A549 (cell line): ENCODE measurements around the gene MAP3K1. TPM values are rescaled to one million over a fixed set of nuclear protein-coding genes. Genes with fewer than 3 reads are reported as not detected.

Experiments used
- ATAC-seq, 2 experiments: fragments of 200-7000 bp in 1 of 2; fragments of >200 bp in 1 of 2; cut with Nextera tagmentation in 1 of 2; cut with Tn5 transposase in 1 of 2; 3 replicates each; pipeline versions ENCODE4 v1.8.0 to v1.9.1; 2018 to 2020; ENCODE audit warnings: mild to moderate bottlenecking in 1 of 2, moderate library complexity in 1 of 2
- CTCF ChIA-PET: fragments of 300-600 bp; sonication (Branson Sonifier 250); formaldehyde crosslinking; extraction: SDS; loops from one replicate; lab custom pipeline; 2021; ENCODE audit warnings: antibody characterized with exemption, inconsistent platforms; lab: Yijun Ruan, JAX
- POLR2A ChIA-PET: fragments of 350-600 bp; formaldehyde crosslinking; extraction: SDS; loops from one replicate; lab custom pipeline; 2021; ENCODE audit warnings: antibody characterized with exemption, inconsistent platforms; lab: Yijun Ruan, JAX
- DNase-seq, 2 experiments: peaks; one replicate each; pipeline versions ENCODE4 v3.0.0 to v3.0.0-alpha.2; 2011 to 2016; ENCODE audit warnings: low read depth in 1 of 2, low spot score in 1 of 2
- FAIRE-seq: peaks from 2 replicates; lab custom pipeline; 2011; peaks lifted over from hg19 to GRCh38; lab: Jason Lieb, UNC
- H3K27ac ChIP-seq, 2 experiments: fragments of >200 bp; sonication (Bioruptor Twin); formaldehyde crosslinking; 3 replicates each; pipeline ENCODE4 v1.5.1; 2016 to 2017
- H3K4me1 ChIP-seq: fragments of >200 bp; sonication (Bioruptor Twin); formaldehyde crosslinking; 3 replicates; pipeline ENCODE4 v1.6.1; 2016
- H3K4me2 ChIP-seq: fragments of >200 bp; sonication (Bioruptor Twin); formaldehyde crosslinking; 3 replicates; pipeline ENCODE4 v1.6.1; 2016
- H3K4me3 ChIP-seq: fragments of >200 bp; sonication (Bioruptor Twin); formaldehyde crosslinking; 3 replicates; pipeline ENCODE4 v1.5.1; 2016
- H3K9me3 ChIP-seq: fragments of >200 bp; sonication (Bioruptor Twin); formaldehyde crosslinking; 3 replicates; pipeline ENCODE4 v1.6.1; 2016
- CEBPB ChIP-seq, 2 experiments: fragments of >200 bp in 1 of 2; sonication (Bioruptor Twin) in 1 of 2; formaldehyde crosslinking in 1 of 2; IDR thresholded peaks; 2 replicates each; pipeline ENCODE4 v1.6.1; 2012 to 2016
- FOSB ChIP-seq: fragments of 250-450 bp; sonication (Bioruptor Pico); IDR thresholded peaks from 2 replicates; pipeline ENCODE4 v1.5.0; 2020; ENCODE audit warnings: mild to moderate bottlenecking, moderate library complexity
- HOXA7 ChIP-seq: fragments of 250-450 bp; sonication (Bioruptor Pico); IDR thresholded peaks from 2 replicates; pipeline ENCODE4 v1.5.0; 2020; ENCODE audit warnings: mild to moderate bottlenecking, moderate library complexity
- MYC ChIP-seq: IDR thresholded peaks from 2 replicates; pipeline ENCODE4 v1.6.1; 2012; ENCODE audit warnings: mild to moderate bottlenecking, inconsistent platforms, low read length, improper control_type of control experiment, borderline replicate concordance
- NPAS2 ChIP-seq: fragments of 250-450 bp; sonication (Bioruptor Pico); IDR thresholded peaks from 2 replicates; pipeline ENCODE4 v1.8.0; 2022; ENCODE audit warnings: mild to moderate bottlenecking, moderate library complexity, borderline replicate concordance
- POLR2AphosphoS2 ChIP-seq: conservative IDR thresholded peaks from 2 replicates; pipeline ENCODE4 v1.6.1; 2012; ENCODE audit warnings: low read length, improper control_type of control experiment, inconsistent platforms
- RAD21 ChIP-seq, 2 experiments: fragments of >200 bp in 1 of 2; sonication (Bioruptor Twin) in 1 of 2; formaldehyde crosslinking in 1 of 2; IDR thresholded peaks in 1 of 2; conservative IDR thresholded peaks in 1 of 2; 2 replicates in 1 of 2; 3 replicates in 1 of 2; pipeline ENCODE4 v1.6.1; 2012 to 2018; ENCODE audit warnings: inconsistent platforms in 1 of 2
- ZC3H11A ChIP-seq: fragments of 450-650 bp; IDR thresholded peaks from 2 replicates; pipeline ENCODE4 v1.6.1; 2014; ENCODE audit warnings: antibody characterized with exemption, mild to moderate bottlenecking
- WGBS: methylation state at CpG from one replicate; pipeline ENCODE4 v1.1.6; 2017; ENCODE audit errors: missing lambda C conversion rate; 5-methylcytosine and 5-hydroxymethylcytosine counted together
- polyA plus RNA-seq, 4 experiments: library from polyadenylated mRNA; depleted of rRNA in 3 of 4; stranded (reverse); fragments of >200 nt; fragmentation: RNase III in 1 of 4; extraction: RNeasy Plus Mini Kit Qiagen cat#74134 plus additional on column Dnase treatment in 1 of 4; gene quantifications; 2 replicates in 3 of 4; 3 replicates in 1 of 4; pipeline ENCODE4 v1.2.3, GENCODE V29; 2011 to 2017
- TF ChIP-seq, protein P1 (sequence below): fragments of 250-450 bp; sonication (Bioruptor Pico); IDR thresholded peaks from 2 replicates; pipeline ENCODE4 v1.5.0; 2020; ENCODE audit warnings: low read depth, mild to moderate bottlenecking, moderate library complexity
- TF ChIP-seq, protein P2 (sequence below): IDR thresholded peaks from 2 replicates; pipeline ENCODE4 v1.6.1; 2012
- TF ChIP-seq, protein P3 (sequence below): fragments of >200 bp; sonication (Bioruptor Twin); formaldehyde crosslinking; IDR thresholded peaks from 3 replicates; pipeline ENCODE4 v1.6.1; 2016
- TF ChIP-seq, protein P4 (sequence below): fragments of 150-350 bp; IDR thresholded peaks from 2 replicates; pipeline ENCODE4 v1.6.1; 2014; ENCODE audit warnings: low read depth, mild to moderate bottlenecking, low read length
- TF ChIP-seq, protein P5 (sequence below): fragments of >200 bp; sonication (Bioruptor Twin); formaldehyde crosslinking; IDR thresholded peaks from 3 replicates; pipeline ENCODE4 v1.5.1; 2016
- TF ChIP-seq, protein P6 (sequence below): fragments of 450-650 bp; IDR thresholded peaks from 2 replicates; pipeline ENCODE4 v1.6.1; 2014; ENCODE audit warnings: antibody characterized with exemption

Gene MAP3K1
- polyA plus RNA-seq, 2 of the 4 experiments (the other 2 are of a cell fraction): 1.9 to 5.1 TPM

DNA sequence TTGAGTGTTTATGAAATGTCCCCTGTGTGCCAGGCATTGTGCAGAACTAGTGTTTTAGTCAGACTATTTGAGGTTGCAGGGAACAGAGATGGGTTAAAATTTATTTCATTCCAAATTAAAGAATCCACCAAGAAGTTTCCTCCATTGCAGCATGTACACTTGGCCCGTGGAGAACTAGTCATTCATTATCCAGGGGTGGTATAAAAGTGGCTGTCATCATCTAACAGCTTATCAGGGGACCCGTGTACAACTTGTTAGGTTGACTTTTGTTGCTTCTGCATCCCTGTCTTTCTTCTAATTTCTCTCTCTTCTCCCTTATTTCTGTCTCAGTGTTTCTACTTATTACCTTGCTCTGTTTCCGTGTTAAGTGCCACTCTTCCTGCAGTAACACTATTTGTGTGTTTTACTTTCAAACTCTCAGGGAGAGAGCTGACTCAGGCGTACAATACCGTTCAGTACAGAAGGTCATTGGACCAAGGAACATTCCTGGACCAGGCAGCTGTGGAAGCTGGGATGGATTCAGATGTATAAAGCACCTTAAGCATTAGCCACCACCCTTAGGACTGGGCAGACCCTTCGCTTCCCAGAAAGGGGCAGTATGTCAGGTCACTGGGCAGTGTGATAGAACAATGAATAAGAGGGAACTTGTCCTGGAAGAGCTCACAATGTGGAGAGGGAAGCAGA is 36.1 kb downstream of the MAP3K1 start:
- FAIRE-seq (no peak), DNase-seq (no peak), ATAC-seq (peak in 1 of 2 experiments; percentile 30; a peak in 1 of 6 replicates)
- no peak overlapping the region for H3K4me3 ChIP-seq
- H3K9me3 ChIP-seq: no peaks in the 10 kb centered on the region
- ChIA-PET CTCF (interaction anchor here (1.2 to 1.7 kb wide), 3 partner anchors 13 to 582 kb away, joined by 4 to 7 read pairs (median 4); no protein-coding TSS in a partner anchor), POLR2A (no interaction called here)
- peaks cover 14% of the 10 kb centered on the region; the same call in 2 of the 3 replicates for H3K4me1 ChIP-seq
- H3K4me2 ChIP-seq: peak overlapping the region; percentile 6; the same call in 1 of the 3 replicates
- H3K27ac ChIP-seq: no peak overlapping the region
- no peak for TF ChIP-seq MYC
- TF ChIP-seq CEBPB (IDR thresholded peaks at IDR 0.05): no peak
- no peak for TF ChIP-seq POLR2AphosphoS2
- TF ChIP-seq, protein P1, sequence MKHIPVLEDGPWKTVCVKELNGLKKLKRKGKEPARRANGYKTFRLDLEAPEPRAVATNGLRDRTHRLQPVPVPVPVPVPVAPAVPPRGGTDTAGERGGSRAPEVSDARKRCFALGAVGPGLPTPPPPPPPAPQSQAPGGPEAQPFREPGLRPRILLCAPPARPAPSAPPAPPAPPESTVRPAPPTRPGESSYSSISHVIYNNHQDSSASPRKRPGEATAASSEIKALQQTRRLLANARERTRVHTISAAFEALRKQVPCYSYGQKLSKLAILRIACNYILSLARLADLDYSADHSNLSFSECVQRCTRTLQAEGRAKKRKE (CRISPR knock-in tag): no peak
- TF ChIP-seq, protein P2, sequence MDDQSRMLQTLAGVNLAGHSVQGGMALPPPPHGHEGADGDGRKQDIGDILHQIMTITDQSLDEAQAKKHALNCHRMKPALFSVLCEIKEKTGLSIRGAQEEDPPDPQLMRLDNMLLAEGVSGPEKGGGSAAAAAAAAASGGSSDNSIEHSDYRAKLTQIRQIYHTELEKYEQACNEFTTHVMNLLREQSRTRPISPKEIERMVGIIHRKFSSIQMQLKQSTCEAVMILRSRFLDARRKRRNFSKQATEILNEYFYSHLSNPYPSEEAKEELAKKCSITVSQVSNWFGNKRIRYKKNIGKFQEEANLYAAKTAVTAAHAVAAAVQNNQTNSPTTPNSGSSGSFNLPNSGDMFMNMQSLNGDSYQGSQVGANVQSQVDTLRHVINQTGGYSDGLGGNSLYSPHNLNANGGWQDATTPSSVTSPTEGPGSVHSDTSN: no peak
- 58% methylated on average over 6 of the region's 6 CpGs for WGBS

DNA sequence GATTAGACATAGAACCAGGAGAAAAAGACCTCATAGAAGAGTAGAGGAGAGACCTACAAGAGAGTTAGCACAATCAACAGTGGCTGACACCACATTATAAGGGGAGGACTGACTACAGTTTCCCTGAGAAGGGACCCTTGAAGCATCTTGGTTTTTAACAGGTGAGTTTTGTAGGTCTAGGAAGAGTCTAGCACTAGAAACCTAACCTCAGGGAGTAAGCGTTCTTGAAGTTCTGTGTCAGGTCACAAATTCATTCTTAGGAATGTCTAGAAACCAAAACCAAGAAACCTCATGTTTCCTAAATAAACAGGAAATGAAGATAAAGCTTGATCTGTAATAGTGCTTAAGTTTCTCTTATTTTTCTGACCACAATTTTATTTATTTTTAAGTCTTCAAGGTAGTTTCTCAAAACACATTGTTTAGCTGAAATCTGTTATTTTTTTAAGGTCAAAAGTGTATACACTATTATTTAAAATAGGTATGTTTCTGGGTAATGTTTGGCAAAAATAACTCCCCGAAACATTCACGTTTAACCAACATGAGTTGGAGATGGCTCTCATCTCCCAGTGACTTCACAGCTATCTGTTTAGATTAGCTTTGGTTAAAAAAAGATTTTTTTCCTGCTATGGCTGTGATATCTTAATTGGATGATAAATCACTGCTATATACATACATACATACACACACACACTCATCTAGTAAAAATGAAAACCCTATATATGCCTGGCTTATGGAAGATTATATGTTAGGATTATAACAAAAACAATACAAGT is 37.1 kb downstream of the MAP3K1 start:
- H3K27ac ChIP-seq: no peak overlapping the region
- TF ChIP-seq, protein P3, sequence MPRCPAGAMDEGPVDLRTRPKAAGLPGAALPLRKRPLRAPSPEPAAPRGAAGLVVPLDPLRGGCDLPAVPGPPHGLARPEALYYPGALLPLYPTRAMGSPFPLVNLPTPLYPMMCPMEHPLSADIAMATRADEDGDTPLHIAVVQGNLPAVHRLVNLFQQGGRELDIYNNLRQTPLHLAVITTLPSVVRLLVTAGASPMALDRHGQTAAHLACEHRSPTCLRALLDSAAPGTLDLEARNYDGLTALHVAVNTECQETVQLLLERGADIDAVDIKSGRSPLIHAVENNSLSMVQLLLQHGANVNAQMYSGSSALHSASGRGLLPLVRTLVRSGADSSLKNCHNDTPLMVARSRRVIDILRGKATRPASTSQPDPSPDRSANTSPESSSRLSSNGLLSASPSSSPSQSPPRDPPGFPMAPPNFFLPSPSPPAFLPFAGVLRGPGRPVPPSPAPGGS: no peak
- TF ChIP-seq, protein P4, sequence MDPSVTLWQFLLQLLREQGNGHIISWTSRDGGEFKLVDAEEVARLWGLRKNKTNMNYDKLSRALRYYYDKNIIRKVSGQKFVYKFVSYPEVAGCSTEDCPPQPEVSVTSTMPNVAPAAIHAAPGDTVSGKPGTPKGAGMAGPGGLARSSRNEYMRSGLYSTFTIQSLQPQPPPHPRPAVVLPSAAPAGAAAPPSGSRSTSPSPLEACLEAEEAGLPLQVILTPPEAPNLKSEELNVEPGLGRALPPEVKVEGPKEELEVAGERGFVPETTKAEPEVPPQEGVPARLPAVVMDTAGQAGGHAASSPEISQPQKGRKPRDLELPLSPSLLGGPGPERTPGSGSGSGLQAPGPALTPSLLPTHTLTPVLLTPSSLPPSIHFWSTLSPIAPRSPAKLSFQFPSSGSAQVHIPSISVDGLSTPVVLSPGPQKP: no peak
- TF ChIP-seq NPAS2 (CRISPR knock-in tag): no peak
- TF ChIP-seq, all 56 proteins: peak for 0
- Histone ChIP-seq H3K4me3 (no peak overlapping the region), H3K4me2 (no peak overlapping the region), H3K9me3 (no peaks in the 10 kb centered on the region), H3K4me1 (peaks cover 14% of the 10 kb centered on the region; the same call in 2 of the 3 replicates)
- no peak for ATAC-seq
- no peak for DNase-seq
- POLR2A ChIA-PET: no interaction called here
- 87% methylated on average over 3 of the region's 3 CpGs for WGBS
- peak; percentile 32 for FAIRE-seq
- CTCF ChIA-PET: interaction anchor here (1.2 to 1.7 kb wide), 3 partner anchors 14 to 583 kb away, joined by 4 to 7 read pairs (median 4); no protein-coding TSS in a partner anchor

DNA sequence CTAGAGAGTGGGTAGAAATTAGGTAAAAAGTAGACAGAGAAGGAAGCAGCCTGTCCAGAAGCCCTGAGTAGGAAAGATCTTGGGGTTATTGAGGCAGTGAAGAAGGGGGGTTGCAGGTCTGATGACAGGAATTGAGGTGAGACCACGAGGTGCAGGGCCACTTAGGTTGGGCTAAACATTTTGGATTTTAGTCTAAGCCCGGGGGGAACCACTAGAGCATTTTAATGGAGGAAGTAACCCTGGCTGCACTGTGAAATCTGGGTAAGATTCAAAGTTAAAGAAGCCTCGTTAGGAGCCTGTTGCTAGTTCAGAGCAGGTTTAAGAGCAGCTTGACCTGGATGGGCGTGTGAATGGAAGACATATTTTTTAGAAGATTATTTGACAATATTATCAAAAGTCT is 38.3 kb downstream of the MAP3K1 start:
- no peak for DNase-seq
- WGBS: 83% methylated on average over 4 of the region's 4 CpGs
- Histone ChIP-seq H3K27ac (no peak overlapping the region), H3K4me2 (no peak overlapping the region), H3K9me3 (no peaks in the 10 kb centered on the region), H3K4me3 (no peak overlapping the region), H3K4me1 (peaks cover 14% of the 10 kb centered on the region; the same call in 2 of the 3 replicates)
- POLR2A ChIA-PET: no interaction called here
- no peak for FAIRE-seq
- CTCF ChIA-PET: interaction anchor here (0.8 to 1.0 kb wide), 2 partner anchors 48 to 52 kb away, joined by 3 to 5 read pairs; no protein-coding TSS in a partner anchor
- no peak for ATAC-seq
- TF ChIP-seq, protein P2: no peak
- TF ChIP-seq, protein P5, sequence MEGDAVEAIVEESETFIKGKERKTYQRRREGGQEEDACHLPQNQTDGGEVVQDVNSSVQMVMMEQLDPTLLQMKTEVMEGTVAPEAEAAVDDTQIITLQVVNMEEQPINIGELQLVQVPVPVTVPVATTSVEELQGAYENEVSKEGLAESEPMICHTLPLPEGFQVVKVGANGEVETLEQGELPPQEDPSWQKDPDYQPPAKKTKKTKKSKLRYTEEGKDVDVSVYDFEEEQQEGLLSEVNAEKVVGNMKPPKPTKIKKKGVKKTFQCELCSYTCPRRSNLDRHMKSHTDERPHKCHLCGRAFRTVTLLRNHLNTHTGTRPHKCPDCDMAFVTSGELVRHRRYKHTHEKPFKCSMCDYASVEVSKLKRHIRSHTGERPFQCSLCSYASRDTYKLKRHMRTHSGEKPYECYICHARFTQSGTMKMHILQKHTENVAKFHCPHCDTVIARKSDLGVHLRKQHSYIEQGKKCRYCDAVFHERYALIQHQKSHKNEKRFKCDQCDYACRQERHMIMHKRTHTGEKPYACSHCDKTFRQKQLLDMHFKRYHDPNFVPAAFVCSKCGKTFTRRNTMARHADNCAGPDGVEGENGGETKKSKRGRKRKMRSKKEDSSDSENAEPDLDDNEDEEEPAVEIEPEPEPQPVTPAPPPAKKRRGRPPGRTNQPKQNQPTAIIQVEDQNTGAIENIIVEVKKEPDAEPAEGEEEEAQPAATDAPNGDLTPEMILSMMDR: no peak
- TF ChIP-seq HOXA7 (CRISPR knock-in tag) (no peak), ZC3H11A (no peak), RAD21 (conservative IDR thresholded peaks at IDR 0.05 in 1 of 2, IDR thresholded peaks at IDR 0.05 in 1 of 2) (no peak), FOSB (CRISPR knock-in tag) (no peak)
- TF ChIP-seq, protein P1 (CRISPR knock-in tag): no peak
- TF ChIP-seq, protein P6, sequence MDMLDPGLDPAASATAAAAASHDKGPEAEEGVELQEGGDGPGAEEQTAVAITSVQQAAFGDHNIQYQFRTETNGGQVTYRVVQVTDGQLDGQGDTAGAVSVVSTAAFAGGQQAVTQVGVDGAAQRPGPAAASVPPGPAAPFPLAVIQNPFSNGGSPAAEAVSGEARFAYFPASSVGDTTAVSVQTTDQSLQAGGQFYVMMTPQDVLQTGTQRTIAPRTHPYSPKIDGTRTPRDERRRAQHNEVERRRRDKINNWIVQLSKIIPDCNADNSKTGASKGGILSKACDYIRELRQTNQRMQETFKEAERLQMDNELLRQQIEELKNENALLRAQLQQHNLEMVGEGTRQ: no peak
